ENCODE results near the gene PRND.

- TF ChIP-seq EZH2 (IDR thresholded peaks at IDR 0.05; ENCODE audit: borderline replicate concordance, low read length) (no peak), CTCF (IDR thresholded peaks at IDR 0.05; ENCODE audit: low read length) (no peak)
Measured at GRCh38 chr20:4673371-4674001, 48.2 kb upstream of the PRND start.
